ENCODE data around the gene GSDME. TPM values are rescaled to one million over a fixed set of nuclear protein-coding genes. Genes with fewer than 3 reads are reported as not detected.

The GSDME gene
- total and polyA plus RNA-seq, 4 donors: 3.2 to 4.0 (median 3.7) TPM

DNA sequence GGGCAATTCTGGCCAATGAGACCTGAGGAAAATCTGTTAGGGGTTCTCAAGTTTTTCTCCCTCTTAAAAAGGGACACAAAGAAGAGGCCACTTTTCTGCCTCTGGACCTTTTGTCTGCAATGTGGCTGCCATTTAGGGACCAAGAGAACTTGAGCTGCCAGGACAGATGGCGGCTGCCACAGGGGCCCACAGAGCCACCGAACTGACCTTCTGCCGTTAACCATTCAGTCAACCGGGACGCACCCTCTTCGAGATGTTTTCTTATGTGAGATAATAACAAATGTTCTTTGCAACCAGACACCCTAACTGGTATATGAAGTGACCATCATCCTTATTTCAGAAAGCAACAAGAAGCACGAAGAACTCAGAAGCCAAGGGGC lies 29.2 kb downstream of the GSDME start:
- Histone ChIP-seq H3K27ac (ENCODE audit: low read depth in 1 of 2, low read length in 2 of 2) (no peak overlapping the region), H3K4me3 (ENCODE audit: low read depth in 1 of 3, low read length in 3 of 3) (no peak overlapping the region), H3K9ac (ENCODE audit: low read depth in 1 of 2, low read length in 2 of 2) (no peak overlapping the region), H3K27me3 (ENCODE audit: control insufficient read depth in 4 of 4, insufficient read depth in 4 of 4, low read length in 3 of 4) (no peaks in the 10 kb centered on the region), H3K9me3 (ENCODE audit: control insufficient read depth in 4 of 4, low read length in 3 of 4) (no peaks in the 10 kb centered on the region), H3K36me3 (ENCODE audit: control insufficient read depth in 4 of 4, insufficient read depth in 3 of 4, low read depth in 1 of 4, low read length in 3 of 4) (no peaks in the 10 kb centered on the region), H3K4me1 (ENCODE audit: control insufficient read depth in 4 of 4, insufficient read depth in 4 of 4, low read length in 3 of 4) (no peaks in the 10 kb centered on the region)
- TF ChIP-seq ATF3 (IDR thresholded peaks at IDR 0.05) (no peak), EGR1 (IDR thresholded peaks at IDR 0.05; ENCODE audit: low read depth in 2 of 2) (no peak), FOXA2 (IDR thresholded peaks at IDR 0.05) (no peak)
- TF ChIP-seq, protein P1, sequence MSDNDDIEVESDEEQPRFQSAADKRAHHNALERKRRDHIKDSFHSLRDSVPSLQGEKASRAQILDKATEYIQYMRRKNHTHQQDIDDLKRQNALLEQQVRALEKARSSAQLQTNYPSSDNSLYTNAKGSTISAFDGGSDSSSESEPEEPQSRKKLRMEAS (IDR thresholded peaks at IDR 0.05): no peak
- 96% methylated on average over 7 of the region's 7 CpGs for WGBS
- no peak for DNase-seq (ENCODE audit: low spot score)

- WGBS: 87% methylated on average over 13 of the region's 13 CpGs
- TF ChIP-seq, protein P1 (IDR thresholded peaks at IDR 0.05): no peak
- TF ChIP-seq EGR1 (IDR thresholded peaks at IDR 0.05; ENCODE audit: low read depth in 2 of 2): no peak
- no peak for TF ChIP-seq REST (IDR thresholded peaks at IDR 0.05)
- TF ChIP-seq CTCF (IDR thresholded peaks at IDR 0.05; ENCODE audit: low read depth, low read length, missing input control): no peak
- no peak for TF ChIP-seq TAF1 (conservative IDR thresholded peaks at IDR 0.05)
- TF ChIP-seq FOXA2 (IDR thresholded peaks at IDR 0.05): no peak
- TF ChIP-seq ATF3 (IDR thresholded peaks at IDR 0.05): no peak
- TF ChIP-seq ZBTB33 (IDR thresholded peaks at IDR 0.05): no peak
- H3K4me1 ChIP-seq (ENCODE audit: control insufficient read depth in 4 of 4, insufficient read depth in 4 of 4, low read length in 3 of 4): no peaks in the 10 kb centered on the region
- H3K9me3 ChIP-seq (ENCODE audit: control insufficient read depth in 4 of 4, low read length in 3 of 4): no peaks in the 10 kb centered on the region
- DNase-seq (ENCODE audit: low spot score): peak; percentile 25
- no peak overlapping the region for H3K9ac ChIP-seq (ENCODE audit: low read depth in 1 of 2, low read length in 2 of 2)
- no peak overlapping the region for H3K27ac ChIP-seq (ENCODE audit: low read depth in 1 of 2, low read length in 2 of 2)
- H3K27me3 ChIP-seq (ENCODE audit: control insufficient read depth in 4 of 4, insufficient read depth in 4 of 4, low read length in 3 of 4): no peaks in the 10 kb centered on the region
- H3K36me3 ChIP-seq (ENCODE audit: control insufficient read depth in 4 of 4, insufficient read depth in 3 of 4, low read depth in 1 of 4, low read length in 3 of 4): no peaks in the 10 kb centered on the region
- no peak overlapping the region for H3K4me3 ChIP-seq (ENCODE audit: low read depth in 1 of 3, low read length in 3 of 3)
Measured at GRCh38 chr7:24727154-24728120, 29.8 kb downstream of the GSDME start.

All from liver (tissue), 9 donors.